Panc1 (cell line): ENCODE measurements around the gene SFRP5.

Experiments
- CTCF ChIP-seq: fragments of 450-650 bp; IDR thresholded peaks from 2 replicates; pipeline ENCODE4 v1.5.1; 2017; ENCODE audit warnings: mild to moderate bottlenecking
- POLR2AphosphoS5 ChIP-seq: IDR thresholded peaks from 2 replicates; pipeline ENCODE4 v1.6.1; 2012; ENCODE audit warnings: mild to moderate bottlenecking, low read depth, low read length, moderate library complexity
- REST ChIP-seq, 2 experiments: IDR thresholded peaks; 2 replicates each; pipeline ENCODE4 v1.6.1; 2011 to 2012; ENCODE audit warnings: low read depth in 2 of 2, control low read depth in 1 of 2, low read length in 1 of 2, mild to moderate bottlenecking in 1 of 2, moderate library complexity in 1 of 2; ENCODE audit not compliant: insufficient read depth in 1 of 2
- SIN3A ChIP-seq: IDR thresholded peaks from 2 replicates; pipeline ENCODE4 v1.6.1; 2012; ENCODE audit warnings: low read depth, mild to moderate bottlenecking, low read length, moderate library complexity, borderline replicate concordance; ENCODE audit not compliant: insufficient read depth
- TCF7L2 ChIP-seq: IDR thresholded peaks from 2 replicates; pipeline ENCODE4 v1.6.1; 2011; ENCODE audit warnings: mild to moderate bottlenecking, low read depth, low read length, inconsistent platforms

GRCh38 chr10:97796651-97797050 lies 24.9 kb upstream of the SFRP5 start:
- TF ChIP-seq CTCF = no peak
- TF ChIP-seq POLR2AphosphoS5 = no peak
- TF ChIP-seq REST (IDR thresholded peaks at IDR 0.05; ENCODE audit: insufficient read depth in 1 of 2, low read depth in 2 of 2, low read length in 1 of 2) = no peak
- TF ChIP-seq TCF7L2 = no peak
- TF ChIP-seq SIN3A = no peak
